Measurements from ENCODE around the gene IPPK.

DNA sequence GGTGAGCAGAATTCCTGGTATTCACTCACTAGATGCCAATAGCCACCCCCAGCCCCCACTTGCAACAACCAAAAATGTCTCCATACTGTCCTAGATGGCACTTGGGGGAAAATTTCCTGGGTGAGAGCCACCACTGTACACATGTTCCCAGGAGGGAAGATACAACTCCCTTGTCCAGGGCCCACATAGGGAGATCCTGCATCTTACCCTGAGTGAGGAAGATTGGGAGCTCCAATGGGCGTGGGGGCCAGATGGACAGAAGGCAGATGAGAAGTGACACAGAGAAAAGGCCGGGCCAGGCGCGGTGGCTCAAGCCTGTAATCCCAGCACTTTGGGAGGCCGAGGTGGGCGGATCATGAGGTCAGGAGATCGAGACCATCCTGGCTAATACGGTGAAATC is 12.3 kb upstream of the IPPK start:
- TF ChIP-seq, protein P1, sequence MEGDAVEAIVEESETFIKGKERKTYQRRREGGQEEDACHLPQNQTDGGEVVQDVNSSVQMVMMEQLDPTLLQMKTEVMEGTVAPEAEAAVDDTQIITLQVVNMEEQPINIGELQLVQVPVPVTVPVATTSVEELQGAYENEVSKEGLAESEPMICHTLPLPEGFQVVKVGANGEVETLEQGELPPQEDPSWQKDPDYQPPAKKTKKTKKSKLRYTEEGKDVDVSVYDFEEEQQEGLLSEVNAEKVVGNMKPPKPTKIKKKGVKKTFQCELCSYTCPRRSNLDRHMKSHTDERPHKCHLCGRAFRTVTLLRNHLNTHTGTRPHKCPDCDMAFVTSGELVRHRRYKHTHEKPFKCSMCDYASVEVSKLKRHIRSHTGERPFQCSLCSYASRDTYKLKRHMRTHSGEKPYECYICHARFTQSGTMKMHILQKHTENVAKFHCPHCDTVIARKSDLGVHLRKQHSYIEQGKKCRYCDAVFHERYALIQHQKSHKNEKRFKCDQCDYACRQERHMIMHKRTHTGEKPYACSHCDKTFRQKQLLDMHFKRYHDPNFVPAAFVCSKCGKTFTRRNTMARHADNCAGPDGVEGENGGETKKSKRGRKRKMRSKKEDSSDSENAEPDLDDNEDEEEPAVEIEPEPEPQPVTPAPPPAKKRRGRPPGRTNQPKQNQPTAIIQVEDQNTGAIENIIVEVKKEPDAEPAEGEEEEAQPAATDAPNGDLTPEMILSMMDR (IDR thresholded peaks at IDR 0.05), result no peak
- no peak for TF ChIP-seq POLR2AphosphoS5 (IDR thresholded peaks at IDR 0.05; ENCODE audit: low read depth, low read length)
- TF ChIP-seq, protein P2, sequence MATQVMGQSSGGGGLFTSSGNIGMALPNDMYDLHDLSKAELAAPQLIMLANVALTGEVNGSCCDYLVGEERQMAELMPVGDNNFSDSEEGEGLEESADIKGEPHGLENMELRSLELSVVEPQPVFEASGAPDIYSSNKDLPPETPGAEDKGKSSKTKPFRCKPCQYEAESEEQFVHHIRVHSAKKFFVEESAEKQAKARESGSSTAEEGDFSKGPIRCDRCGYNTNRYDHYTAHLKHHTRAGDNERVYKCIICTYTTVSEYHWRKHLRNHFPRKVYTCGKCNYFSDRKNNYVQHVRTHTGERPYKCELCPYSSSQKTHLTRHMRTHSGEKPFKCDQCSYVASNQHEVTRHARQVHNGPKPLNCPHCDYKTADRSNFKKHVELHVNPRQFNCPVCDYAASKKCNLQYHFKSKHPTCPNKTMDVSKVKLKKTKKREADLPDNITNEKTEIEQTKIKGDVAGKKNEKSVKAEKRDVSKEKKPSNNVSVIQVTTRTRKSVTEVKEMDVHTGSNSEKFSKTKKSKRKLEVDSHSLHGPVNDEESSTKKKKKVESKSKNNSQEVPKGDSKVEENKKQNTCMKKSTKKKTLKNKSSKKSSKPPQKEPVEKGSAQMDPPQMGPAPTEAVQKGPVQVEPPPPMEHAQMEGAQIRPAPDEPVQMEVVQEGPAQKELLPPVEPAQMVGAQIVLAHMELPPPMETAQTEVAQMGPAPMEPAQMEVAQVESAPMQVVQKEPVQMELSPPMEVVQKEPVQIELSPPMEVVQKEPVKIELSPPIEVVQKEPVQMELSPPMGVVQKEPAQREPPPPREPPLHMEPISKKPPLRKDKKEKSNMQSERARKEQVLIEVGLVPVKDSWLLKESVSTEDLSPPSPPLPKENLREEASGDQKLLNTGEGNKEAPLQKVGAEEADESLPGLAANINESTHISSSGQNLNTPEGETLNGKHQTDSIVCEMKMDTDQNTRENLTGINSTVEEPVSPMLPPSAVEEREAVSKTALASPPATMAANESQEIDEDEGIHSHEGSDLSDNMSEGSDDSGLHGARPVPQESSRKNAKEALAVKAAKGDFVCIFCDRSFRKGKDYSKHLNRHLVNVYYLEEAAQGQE (IDR thresholded peaks at IDR 0.05; ENCODE audit: insufficient read depth in 1 of 2, low read depth in 2 of 2, low read length in 1 of 2), result no peak
- TF ChIP-seq SIN3A (IDR thresholded peaks at IDR 0.05; ENCODE audit: borderline replicate concordance, insufficient read depth, low read depth, low read length), result no peak
- no peak for TF ChIP-seq TCF7L2 (IDR thresholded peaks at IDR 0.05; ENCODE audit: low read depth, low read length)
